ENCODE data around the gene THUMPD3. TPM values are rescaled to one million over a fixed set of nuclear protein-coding genes. Genes with fewer than 3 reads are reported as not detected.
A peak's percentile ranks its signal among the peaks of the same experiment; 100 is the strongest.

Gene THUMPD3
- total RNA-seq, 2 experiments from 2014 or later = 74.2 to 78.0 TPM

- peaks cover 90% of the 10 kb centered on the region for H3K36me3 ChIP-seq (ENCODE audit: insufficient read depth, low read length)
- intact Hi-C loops (cut with DNase I, micrococcal nuclease) = no loop called here
- H3K27me3 ChIP-seq (ENCODE audit: control insufficient read depth in 1 of 2, insufficient read depth in 2 of 2, low read length in 2 of 2) = no peaks in the 10 kb centered on the region
- H3K4me3 ChIP-seq (ENCODE audit: low read length) = no peak overlapping the region
- Mint-ChIP-seq H3K27me3 (no peaks in the 10 kb centered on the region), H3K27ac (peak overlapping the region; percentile 20), H3K36me3 (ENCODE audit: low read depth) (peaks cover 97% of the 10 kb centered on the region), H3K9me3 (no peaks in the 10 kb centered on the region), H3K4me3 (no peak overlapping the region), H3K4me1 (ENCODE audit: low read depth) (peaks cover 51% of the 10 kb centered on the region)
- peaks cover 12% of the 10 kb centered on the region for H3K4me1 ChIP-seq (ENCODE audit: insufficient read depth, low read length)
- ChIA-PET CTCF (interaction anchor here (0.7 kb wide), 1 partner anchor 36 kb away, joined by 4 read pairs; no protein-coding TSS in a partner anchor), POLR2A (interaction anchor here (1.1 to 1.8 kb wide), 4 partner anchors 8 to 545 kb away, joined by 3 to 5 read pairs (median 4); partner anchors contain the start of genes CRELD1 and THUMPD3)
- ATAC-seq (ENCODE audit: poor library complexity) = no peak
- no peak overlapping the region for H3K27ac ChIP-seq (ENCODE audit: low read depth in 1 of 2, low read length in 2 of 2)
- TF ChIP-seq, protein P1, sequence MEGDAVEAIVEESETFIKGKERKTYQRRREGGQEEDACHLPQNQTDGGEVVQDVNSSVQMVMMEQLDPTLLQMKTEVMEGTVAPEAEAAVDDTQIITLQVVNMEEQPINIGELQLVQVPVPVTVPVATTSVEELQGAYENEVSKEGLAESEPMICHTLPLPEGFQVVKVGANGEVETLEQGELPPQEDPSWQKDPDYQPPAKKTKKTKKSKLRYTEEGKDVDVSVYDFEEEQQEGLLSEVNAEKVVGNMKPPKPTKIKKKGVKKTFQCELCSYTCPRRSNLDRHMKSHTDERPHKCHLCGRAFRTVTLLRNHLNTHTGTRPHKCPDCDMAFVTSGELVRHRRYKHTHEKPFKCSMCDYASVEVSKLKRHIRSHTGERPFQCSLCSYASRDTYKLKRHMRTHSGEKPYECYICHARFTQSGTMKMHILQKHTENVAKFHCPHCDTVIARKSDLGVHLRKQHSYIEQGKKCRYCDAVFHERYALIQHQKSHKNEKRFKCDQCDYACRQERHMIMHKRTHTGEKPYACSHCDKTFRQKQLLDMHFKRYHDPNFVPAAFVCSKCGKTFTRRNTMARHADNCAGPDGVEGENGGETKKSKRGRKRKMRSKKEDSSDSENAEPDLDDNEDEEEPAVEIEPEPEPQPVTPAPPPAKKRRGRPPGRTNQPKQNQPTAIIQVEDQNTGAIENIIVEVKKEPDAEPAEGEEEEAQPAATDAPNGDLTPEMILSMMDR (IDR thresholded peaks at IDR 0.05) = no peak
- H3K9me3 ChIP-seq (ENCODE audit: control insufficient read depth in 1 of 2, insufficient read depth in 1 of 2, low read length in 2 of 2) = no peaks in the 10 kb centered on the region
- no peak for DNase-seq
These were observed 25.9 kb downstream of the THUMPD3 start for GRCh38 chr3:9388562-9389272.

- Histone ChIP-seq H3K27me3 (ENCODE audit: control insufficient read depth in 1 of 2, insufficient read depth in 2 of 2, low read length in 2 of 2) (no peaks in the 10 kb centered on the region), H3K4me3 (ENCODE audit: low read length) (no peak overlapping the region), H3K36me3 (ENCODE audit: insufficient read depth, low read length) (peaks cover 86% of the 10 kb centered on the region), H3K4me1 (ENCODE audit: insufficient read depth, low read length) (peaks cover 21% of the 10 kb centered on the region), H3K27ac (ENCODE audit: low read depth in 1 of 2, low read length in 2 of 2) (no peak overlapping the region), H3K9me3 (ENCODE audit: control insufficient read depth in 1 of 2, insufficient read depth in 1 of 2, low read length in 2 of 2) (no peaks in the 10 kb centered on the region)
- intact Hi-C loops (cut with DNase I, micrococcal nuclease) = loop anchor here in 1 of 2 experiments (5.0 kb wide), 1 partner anchor 37 kb away; no protein-coding TSS in a partner anchor
- ChIA-PET CTCF (interaction anchor here (1.0 kb wide), 1 partner anchor 14 kb away, joined by 3 read pairs; no protein-coding TSS in a partner anchor), POLR2A (no interaction called here)
- Mint-ChIP-seq H3K36me3 (ENCODE audit: low read depth) (peaks cover 96% of the 10 kb centered on the region), H3K4me1 (ENCODE audit: low read depth) (peaks cover 68% of the 10 kb centered on the region), H3K27ac (peak overlapping the region; percentile 99), H3K4me3 (no peak overlapping the region), H3K9me3 (no peaks in the 10 kb centered on the region), H3K27me3 (no peaks in the 10 kb centered on the region)
- DNase-seq (no peak), ATAC-seq (ENCODE audit: poor library complexity) (no peak)
- TF ChIP-seq, protein P1 (IDR thresholded peaks at IDR 0.05) = no peak
These were observed 27.5 kb downstream of the THUMPD3 start for GRCh38 chr3:9390265-9390888.

GRCh38 chr3:9392041-9392440 lies 29.2 kb downstream of the THUMPD3 start:
- TF ChIP-seq, protein P1 (IDR thresholded peaks at IDR 0.05) = no peak
- no peak for ATAC-seq (ENCODE audit: poor library complexity)
- H3K9me3 Mint-ChIP-seq = no peaks in the 10 kb centered on the region
- peak overlapping the region; percentile 46 for H3K4me3 Mint-ChIP-seq
- peaks cover 74% of the 10 kb centered on the region for H3K36me3 ChIP-seq (ENCODE audit: insufficient read depth, low read length)
- H3K27ac ChIP-seq (ENCODE audit: low read depth in 1 of 2, low read length in 2 of 2) = peak overlapping the region in 1 of 2 donors; percentile 10
- CTCF ChIA-PET = interaction anchor here (0.9 to 1.2 kb wide), 2 partner anchors 13 to 29 kb away, joined by 4 to 5 read pairs; partner anchors contain the start of gene THUMPD3
- no peaks in the 10 kb centered on the region for H3K27me3 Mint-ChIP-seq
- H3K27me3 ChIP-seq (ENCODE audit: control insufficient read depth in 1 of 2, insufficient read depth in 2 of 2, low read length in 2 of 2) = no peaks in the 10 kb centered on the region
- peaks cover 65% of the 10 kb centered on the region for H3K4me1 Mint-ChIP-seq (ENCODE audit: low read depth)
- H3K4me3 ChIP-seq (ENCODE audit: low read length) = no peak overlapping the region
- H3K27ac Mint-ChIP-seq = peak overlapping the region; percentile 99
- no peaks in the 10 kb centered on the region for H3K9me3 ChIP-seq (ENCODE audit: control insufficient read depth in 1 of 2, insufficient read depth in 1 of 2, low read length in 2 of 2)
- intact Hi-C loops (cut with DNase I, micrococcal nuclease) = loop anchor here in 1 of 2 experiments (5.0 kb wide), 1 partner anchor 35 kb away; no protein-coding TSS in a partner anchor
- POLR2A ChIA-PET = no interaction called here
- DNase-seq = no peak
- peaks cover 94% of the 10 kb centered on the region for H3K36me3 Mint-ChIP-seq (ENCODE audit: low read depth)
- H3K4me1 ChIP-seq (ENCODE audit: insufficient read depth, low read length) = peaks cover 28% of the 10 kb centered on the region
